Measurements from ENCODE around the gene PIP4K2C. TPM values are rescaled to one million over a fixed set of nuclear protein-coding genes. Genes with fewer than 3 reads are reported as not detected.

PIP4K2C gene
- total and polyA plus RNA-seq, 10 of the 15 experiments (the other 5 are each of a cell fraction or from before 2014, with no cell fraction given) = 4.8 to 25.1 (median 14.9) TPM

GRCh38 chr12:57543581-57543980, 47.4 kb upstream of the PIP4K2C start:
- no peak for FAIRE-seq
- Histone ChIP-seq H3K27me3 (replicated peaks in 1 of 2; ENCODE audit: control insufficient read depth in 2 of 2, insufficient read depth in 2 of 2, low read length in 1 of 2) (no peaks in the 10 kb centered on the region), H3K4me1 (ENCODE audit: control insufficient read depth, insufficient read depth, low read length) (peaks cover 6% of the 10 kb centered on the region; the same call in 1 of the 2 replicates), H3K36me3 (ENCODE audit: control insufficient read depth in 2 of 2, insufficient read depth in 2 of 2, low read length in 1 of 2) (no peaks in the 10 kb centered on the region), H4K20me1 (ENCODE audit: control insufficient read depth, insufficient read depth) (no peaks in the 10 kb centered on the region), H3K79me2 (ENCODE audit: control insufficient read depth, insufficient read depth, low read length) (peaks cover 19% of the 10 kb centered on the region), H3K4me2 (ENCODE audit: control insufficient read depth, insufficient read depth) (no peak overlapping the region), H3K9me3 (replicated peaks; ENCODE audit: control insufficient read depth, insufficient read depth, low read length) (no peaks in the 10 kb centered on the region), H3K4me3 (no peak overlapping the region), H3K27ac (ENCODE audit: control insufficient read depth, insufficient read depth) (no peak overlapping the region), H3K9ac (ENCODE audit: control insufficient read depth, insufficient read depth, low read length) (no peak overlapping the region), H2AFZ (ENCODE audit: control insufficient read depth, low read depth, low read length) (no peak overlapping the region)
- POLR2A ChIA-PET = no interaction called here
- CTCF ChIA-PET = interaction anchor here (1.1 to 1.6 kb wide), 3 partner anchors 9 to 85 kb away, joined by 4 to 5 read pairs (median 4); partner anchors contain the start of gene GLI1
- RAD21 ChIA-PET (ENCODE audit: unreplicated experiment) = no interaction called here
- in situ Hi-C loops (cut with MboI) = no loop called here
- DNase-seq (ENCODE audit: low read depth, low spot score) = no peak
- TF ChIP-seq, protein P1, sequence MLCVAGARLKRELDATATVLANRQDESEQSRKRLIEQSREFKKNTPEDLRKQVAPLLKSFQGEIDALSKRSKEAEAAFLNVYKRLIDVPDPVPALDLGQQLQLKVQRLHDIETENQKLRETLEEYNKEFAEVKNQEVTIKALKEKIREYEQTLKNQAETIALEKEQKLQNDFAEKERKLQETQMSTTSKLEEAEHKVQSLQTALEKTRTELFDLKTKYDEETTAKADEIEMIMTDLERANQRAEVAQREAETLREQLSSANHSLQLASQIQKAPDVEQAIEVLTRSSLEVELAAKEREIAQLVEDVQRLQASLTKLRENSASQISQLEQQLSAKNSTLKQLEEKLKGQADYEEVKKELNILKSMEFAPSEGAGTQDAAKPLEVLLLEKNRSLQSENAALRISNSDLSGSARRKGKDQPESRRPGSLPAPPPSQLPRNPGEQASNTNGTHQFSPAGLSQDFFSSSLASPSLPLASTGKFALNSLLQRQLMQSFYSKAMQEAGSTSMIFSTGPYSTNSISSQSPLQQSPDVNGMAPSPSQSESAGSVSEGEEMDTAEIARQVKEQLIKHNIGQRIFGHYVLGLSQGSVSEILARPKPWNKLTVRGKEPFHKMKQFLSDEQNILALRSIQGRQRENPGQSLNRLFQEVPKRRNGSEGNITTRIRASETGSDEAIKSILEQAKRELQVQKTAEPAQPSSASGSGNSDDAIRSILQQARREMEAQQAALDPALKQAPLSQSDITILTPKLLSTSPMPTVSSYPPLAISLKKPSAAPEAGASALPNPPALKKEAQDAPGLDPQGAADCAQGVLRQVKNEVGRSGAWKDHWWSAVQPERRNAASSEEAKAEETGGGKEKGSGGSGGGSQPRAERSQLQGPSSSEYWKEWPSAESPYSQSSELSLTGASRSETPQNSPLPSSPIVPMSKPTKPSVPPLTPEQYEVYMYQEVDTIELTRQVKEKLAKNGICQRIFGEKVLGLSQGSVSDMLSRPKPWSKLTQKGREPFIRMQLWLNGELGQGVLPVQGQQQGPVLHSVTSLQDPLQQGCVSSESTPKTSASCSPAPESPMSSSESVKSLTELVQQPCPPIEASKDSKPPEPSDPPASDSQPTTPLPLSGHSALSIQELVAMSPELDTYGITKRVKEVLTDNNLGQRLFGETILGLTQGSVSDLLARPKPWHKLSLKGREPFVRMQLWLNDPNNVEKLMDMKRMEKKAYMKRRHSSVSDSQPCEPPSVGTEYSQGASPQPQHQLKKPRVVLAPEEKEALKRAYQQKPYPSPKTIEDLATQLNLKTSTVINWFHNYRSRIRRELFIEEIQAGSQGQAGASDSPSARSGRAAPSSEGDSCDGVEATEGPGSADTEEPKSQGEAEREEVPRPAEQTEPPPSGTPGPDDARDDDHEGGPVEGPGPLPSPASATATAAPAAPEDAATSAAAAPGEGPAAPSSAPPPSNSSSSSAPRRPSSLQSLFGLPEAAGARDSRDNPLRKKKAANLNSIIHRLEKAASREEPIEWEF (IDR thresholded peaks at IDR 0.05; ENCODE audit: insufficient replicate concordance, low read depth, low read length) = no peak
- TF ChIP-seq MEF2A (IDR thresholded peaks at IDR 0.05; ENCODE audit: insufficient read depth, low read depth, low read length) (no peak), ZNF592 (IDR thresholded peaks at IDR 0.05) (no peak), POLR2AphosphoS5 (IDR thresholded peaks at IDR 0.05; ENCODE audit: low read length) (no peak), MTA3 (IDR thresholded peaks at IDR 0.05; ENCODE audit: borderline replicate concordance, low read length) (no peak), MTA2 (IDR thresholded peaks at IDR 0.05; ENCODE audit: low read depth) (no peak), STAT3 (IDR thresholded peaks at IDR 0.05; ENCODE audit: low read depth, low read length) (no peak), PML (IDR thresholded peaks at IDR 0.05; ENCODE audit: low read length) (no peak), ZNF207 (IDR thresholded peaks at IDR 0.05; ENCODE audit: borderline replicate concordance) (no peak), PAX5 (IDR thresholded peaks at IDR 0.05; ENCODE audit: borderline replicate concordance, low read depth, low read length) (no peak), RUNX3 (IDR thresholded peaks at IDR 0.05; ENCODE audit: low read length) (no peak), NR2F1 (conservative IDR thresholded peaks at IDR 0.05) (no peak), YBX1 (IDR thresholded peaks at IDR 0.05) (no peak)
- WGBS (ENCODE audit: insufficient coverage, insufficient replicate concordance, low lambda C conversion rate, missing lambda C conversion rate) = 100% methylated on average over 2 of the region's 2 CpGs
- ATAC-seq = no peak
- no TSS peak for BruUV-seq (replicated peaks)
- SMC1A ChIA-PET (ENCODE audit: uncharacterized antibody, unreplicated experiment) = interaction anchor here (0.6 to 1.2 kb wide), 3 partner anchors 19 to 91 kb away, joined by 3 read pairs; no protein-coding TSS in a partner anchor
- intact Hi-C loops (cut with micrococcal nuclease; ENCODE audit: unreplicated experiment) = no loop called here
